GM06990 (cell line): ENCODE data around the gene EBF3.

ENCODE experiments used
- DNase-seq: peaks from one replicate; pipeline ENCODE4 v3.0.0-alpha.2; 2011; ENCODE audit not compliant: insufficient read length; ENCODE audit errors: extremely low read depth
- H3K27me3 ChIP-seq: replicated peaks from 2 replicates; pipeline ENCODE4 v1.6.0; 2011; ENCODE audit warnings: low read length; ENCODE audit not compliant: control insufficient read depth, insufficient read depth
- H3K36me3 ChIP-seq: 2 replicates; pipeline ENCODE4 v1.5.1; 2011; ENCODE audit warnings: low read length; ENCODE audit not compliant: control insufficient read depth, insufficient read depth
- H3K4me3 ChIP-seq: replicated peaks from 2 replicates; pipeline ENCODE4 v1.5.1; 2011; ENCODE audit warnings: low read depth, mild to moderate bottlenecking, control low read depth, low read length
- CTCF ChIP-seq: IDR thresholded peaks from 2 replicates; pipeline ENCODE4 v1.5.1; 2011; ENCODE audit warnings: low read length, control low read depth, mild to moderate bottlenecking, inconsistent platforms; ENCODE audit not compliant: insufficient read depth, poor library complexity, severe bottlenecking

The EBF3 gene

GRCh38 chr10:130003787-130004613, 39.9 kb upstream of the EBF3 start:
- TF ChIP-seq CTCF = no peak
- no peaks in the 10 kb centered on the region for H3K27me3 ChIP-seq
- no peak overlapping the region for H3K4me3 ChIP-seq
- H3K36me3 ChIP-seq = no peaks in the 10 kb centered on the region
- DNase-seq = no peak

- H3K27me3 ChIP-seq = no peaks in the 10 kb centered on the region
- no peaks in the 10 kb centered on the region for H3K36me3 ChIP-seq
- no peak for DNase-seq
- H3K4me3 ChIP-seq = no peak overlapping the region
- TF ChIP-seq CTCF = no peak
Measured at GRCh38 chr10:130003166-130003565, 39.1 kb upstream of the EBF3 start.

- no peak for TF ChIP-seq CTCF
- DNase-seq = no peak
Measured at GRCh38 chr10:130002606-130003005, 38.5 kb upstream of the EBF3 start.

GRCh38 chr10:130000918-130001317, 36.8 kb upstream of the EBF3 start:
- H3K27me3 ChIP-seq = no peaks in the 10 kb centered on the region
- no peaks in the 10 kb centered on the region for H3K36me3 ChIP-seq
- no peak for TF ChIP-seq CTCF
- H3K4me3 ChIP-seq = no peak overlapping the region
- no peak for DNase-seq

More at GRCh38 chr10:130002606-130003005, 38.5 kb upstream of the EBF3 start:
- Histone ChIP-seq H3K4me3 (no peak overlapping the region), H3K27me3 (no peaks in the 10 kb centered on the region), H3K36me3 (no peaks in the 10 kb centered on the region)

- Histone ChIP-seq H3K27me3 (no peaks in the 10 kb centered on the region), H3K36me3 (no peaks in the 10 kb centered on the region), H3K4me3 (no peak overlapping the region)
- no peak for TF ChIP-seq CTCF
- DNase-seq = no peak
Measured at GRCh38 chr10:129999140-129999539, 35.1 kb upstream of the EBF3 start.
